Measurements from ENCODE around the gene HOXA7. TPM values are rescaled to one million over a fixed set of nuclear protein-coding genes. Genes with fewer than 3 reads are reported as not detected.

HOXA7 gene
- total and polyA plus RNA-seq, 10 of the 15 experiments (the other 5 are each of a cell fraction or from before 2014, with no cell fraction given) = not detected

GRCh38 chr7:27150568-27151340 is 5.7 kb downstream of the HOXA7 start (continued):
- TF ChIP-seq ELK1 (IDR thresholded peaks at IDR 0.05; ENCODE audit: low read depth, low read length) (no peak), CHD2 (IDR thresholded peaks at IDR 0.05; ENCODE audit: borderline replicate concordance, low read depth, low read length) (0 out of 2 replicates have a peak, but pooled peaks have one; percentile 29), BRCA1 (IDR thresholded peaks at IDR 0.05; ENCODE audit: low read depth, low read length) (no peak), FOXM1 (IDR thresholded peaks at IDR 0.05; ENCODE audit: low read depth, low read length) (no peak), SMARCA5 (IDR thresholded peaks at IDR 0.05) (peak; percentile 71; the same call in 1 of the 2 replicates), ZZZ3 (IDR thresholded peaks at IDR 0.05; ENCODE audit: control insufficient read depth, insufficient read length, low read depth) (no peak), STAT1 (conservative IDR thresholded peaks at IDR 0.05) (no peak), USF2 (IDR thresholded peaks at IDR 0.05; ENCODE audit: borderline replicate concordance, low read depth, low read length) (no peak), SMC3 (IDR thresholded peaks at IDR 0.05; ENCODE audit: borderline replicate concordance, low read length) (peak; percentile 54), ZNF274 (IDR thresholded peaks at IDR 0.05; ENCODE audit: insufficient read depth, insufficient read length) (no peak), SMAD5 (IDR thresholded peaks at IDR 0.05; ENCODE audit: low read depth) (no peak), IRF5 (IDR thresholded peaks at IDR 0.05; ENCODE audit: borderline replicate concordance) (no peak)
- TF ChIP-seq, protein P1, sequence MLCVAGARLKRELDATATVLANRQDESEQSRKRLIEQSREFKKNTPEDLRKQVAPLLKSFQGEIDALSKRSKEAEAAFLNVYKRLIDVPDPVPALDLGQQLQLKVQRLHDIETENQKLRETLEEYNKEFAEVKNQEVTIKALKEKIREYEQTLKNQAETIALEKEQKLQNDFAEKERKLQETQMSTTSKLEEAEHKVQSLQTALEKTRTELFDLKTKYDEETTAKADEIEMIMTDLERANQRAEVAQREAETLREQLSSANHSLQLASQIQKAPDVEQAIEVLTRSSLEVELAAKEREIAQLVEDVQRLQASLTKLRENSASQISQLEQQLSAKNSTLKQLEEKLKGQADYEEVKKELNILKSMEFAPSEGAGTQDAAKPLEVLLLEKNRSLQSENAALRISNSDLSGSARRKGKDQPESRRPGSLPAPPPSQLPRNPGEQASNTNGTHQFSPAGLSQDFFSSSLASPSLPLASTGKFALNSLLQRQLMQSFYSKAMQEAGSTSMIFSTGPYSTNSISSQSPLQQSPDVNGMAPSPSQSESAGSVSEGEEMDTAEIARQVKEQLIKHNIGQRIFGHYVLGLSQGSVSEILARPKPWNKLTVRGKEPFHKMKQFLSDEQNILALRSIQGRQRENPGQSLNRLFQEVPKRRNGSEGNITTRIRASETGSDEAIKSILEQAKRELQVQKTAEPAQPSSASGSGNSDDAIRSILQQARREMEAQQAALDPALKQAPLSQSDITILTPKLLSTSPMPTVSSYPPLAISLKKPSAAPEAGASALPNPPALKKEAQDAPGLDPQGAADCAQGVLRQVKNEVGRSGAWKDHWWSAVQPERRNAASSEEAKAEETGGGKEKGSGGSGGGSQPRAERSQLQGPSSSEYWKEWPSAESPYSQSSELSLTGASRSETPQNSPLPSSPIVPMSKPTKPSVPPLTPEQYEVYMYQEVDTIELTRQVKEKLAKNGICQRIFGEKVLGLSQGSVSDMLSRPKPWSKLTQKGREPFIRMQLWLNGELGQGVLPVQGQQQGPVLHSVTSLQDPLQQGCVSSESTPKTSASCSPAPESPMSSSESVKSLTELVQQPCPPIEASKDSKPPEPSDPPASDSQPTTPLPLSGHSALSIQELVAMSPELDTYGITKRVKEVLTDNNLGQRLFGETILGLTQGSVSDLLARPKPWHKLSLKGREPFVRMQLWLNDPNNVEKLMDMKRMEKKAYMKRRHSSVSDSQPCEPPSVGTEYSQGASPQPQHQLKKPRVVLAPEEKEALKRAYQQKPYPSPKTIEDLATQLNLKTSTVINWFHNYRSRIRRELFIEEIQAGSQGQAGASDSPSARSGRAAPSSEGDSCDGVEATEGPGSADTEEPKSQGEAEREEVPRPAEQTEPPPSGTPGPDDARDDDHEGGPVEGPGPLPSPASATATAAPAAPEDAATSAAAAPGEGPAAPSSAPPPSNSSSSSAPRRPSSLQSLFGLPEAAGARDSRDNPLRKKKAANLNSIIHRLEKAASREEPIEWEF (IDR thresholded peaks at IDR 0.05; ENCODE audit: insufficient replicate concordance, low read depth, low read length) = no peak
- TF ChIP-seq, protein P2, sequence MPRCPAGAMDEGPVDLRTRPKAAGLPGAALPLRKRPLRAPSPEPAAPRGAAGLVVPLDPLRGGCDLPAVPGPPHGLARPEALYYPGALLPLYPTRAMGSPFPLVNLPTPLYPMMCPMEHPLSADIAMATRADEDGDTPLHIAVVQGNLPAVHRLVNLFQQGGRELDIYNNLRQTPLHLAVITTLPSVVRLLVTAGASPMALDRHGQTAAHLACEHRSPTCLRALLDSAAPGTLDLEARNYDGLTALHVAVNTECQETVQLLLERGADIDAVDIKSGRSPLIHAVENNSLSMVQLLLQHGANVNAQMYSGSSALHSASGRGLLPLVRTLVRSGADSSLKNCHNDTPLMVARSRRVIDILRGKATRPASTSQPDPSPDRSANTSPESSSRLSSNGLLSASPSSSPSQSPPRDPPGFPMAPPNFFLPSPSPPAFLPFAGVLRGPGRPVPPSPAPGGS (IDR thresholded peaks at IDR 0.05; ENCODE audit: borderline replicate concordance, insufficient read depth, low read depth, low read length, poor library complexity, severe bottlenecking) = no peak
- TF ChIP-seq, protein P3, sequence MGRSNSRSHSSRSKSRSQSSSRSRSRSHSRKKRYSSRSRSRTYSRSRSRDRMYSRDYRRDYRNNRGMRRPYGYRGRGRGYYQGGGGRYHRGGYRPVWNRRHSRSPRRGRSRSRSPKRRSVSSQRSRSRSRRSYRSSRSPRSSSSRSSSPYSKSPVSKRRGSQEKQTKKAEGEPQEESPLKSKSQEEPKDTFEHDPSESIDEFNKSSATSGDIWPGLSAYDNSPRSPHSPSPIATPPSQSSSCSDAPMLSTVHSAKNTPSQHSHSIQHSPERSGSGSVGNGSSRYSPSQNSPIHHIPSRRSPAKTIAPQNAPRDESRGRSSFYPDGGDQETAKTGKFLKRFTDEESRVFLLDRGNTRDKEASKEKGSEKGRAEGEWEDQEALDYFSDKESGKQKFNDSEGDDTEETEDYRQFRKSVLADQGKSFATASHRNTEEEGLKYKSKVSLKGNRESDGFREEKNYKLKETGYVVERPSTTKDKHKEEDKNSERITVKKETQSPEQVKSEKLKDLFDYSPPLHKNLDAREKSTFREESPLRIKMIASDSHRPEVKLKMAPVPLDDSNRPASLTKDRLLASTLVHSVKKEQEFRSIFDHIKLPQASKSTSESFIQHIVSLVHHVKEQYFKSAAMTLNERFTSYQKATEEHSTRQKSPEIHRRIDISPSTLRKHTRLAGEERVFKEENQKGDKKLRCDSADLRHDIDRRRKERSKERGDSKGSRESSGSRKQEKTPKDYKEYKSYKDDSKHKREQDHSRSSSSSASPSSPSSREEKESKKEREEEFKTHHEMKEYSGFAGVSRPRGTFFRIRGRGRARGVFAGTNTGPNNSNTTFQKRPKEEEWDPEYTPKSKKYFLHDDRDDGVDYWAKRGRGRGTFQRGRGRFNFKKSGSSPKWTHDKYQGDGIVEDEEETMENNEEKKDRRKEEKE (IDR thresholded peaks at IDR 0.05) = no peak
